Measurements from ENCODE around the gene SEL1L.

- no peak for TF ChIP-seq CTCF (IDR thresholded peaks at IDR 0.05 in 4 of 5, conservative IDR thresholded peaks at IDR 0.05 in 1 of 5)
- no peak for TF ChIP-seq POLR2A (IDR thresholded peaks at IDR 0.05)
Measured at GRCh38 chr14:81567302-81567701, 33.6 kb upstream of the SEL1L start.

Data from gastrocnemius medialis (tissue), 4 donors.